Testis (tissue), 3 donors: ENCODE measurements around the gene PNPLA5. TPM values are rescaled to one million over a fixed set of nuclear protein-coding genes. Genes with fewer than 3 reads are reported as not detected.
A peak's percentile ranks its signal among the peaks of the same experiment; 100 is the strongest.

Experiments
- DNase-seq: peaks from one replicate; pipeline ENCODE4 v3.0.0-alpha.2; 2019
- H3K27ac ChIP-seq, 2 donors: fragments of 200-600 bp; sonication (generic); one replicate each; pipeline ENCODE4 v1.5.1; 2019
- H3K27me3 ChIP-seq: fragments of 200-600 bp; sonication (generic); one replicate; pipeline ENCODE4 v1.5.1; 2019
- H3K36me3 ChIP-seq: fragments of 200-600 bp; sonication (generic); one replicate; pipeline ENCODE4 v1.5.1; 2017; ENCODE audit warnings: low read depth; ENCODE audit errors: missing control alignments
- H3K4me1 ChIP-seq: fragments of 200-600 bp; sonication (generic); one replicate; pipeline ENCODE4 v1.5.1; 2019
- H3K4me3 ChIP-seq, 2 donors: fragments of 200-600 bp; sonication (generic); one replicate each; pipeline ENCODE4 v1.5.1; 2017 to 2019
- H3K9me3 ChIP-seq: fragments of 200-600 bp; sonication (generic); one replicate; pipeline ENCODE4 v1.5.1; 2017
- CTCF ChIP-seq, 3 experiments: fragments of 450-650 bp in 2 of 3; fragments of 200-600 bp in 1 of 3; sonication (generic) in 1 of 3; IDR thresholded peaks; one replicate each; pipeline ENCODE4 v1.5.1; 2016 to 2019; ENCODE audit warnings: antibody characterized with exemption in 3 of 3, mild to moderate bottlenecking in 2 of 3, moderate library complexity in 1 of 3
- POLR2A ChIP-seq: fragments of 450-650 bp; IDR thresholded peaks from one replicate; pipeline ENCODE4 v1.6.1; 2017; ENCODE audit warnings: antibody characterized with exemption, mild to moderate bottlenecking, moderate library complexity
- WGBS, 2 donors: methylation state at CpG; one replicate each; pipeline ENCODE4 v1.1.5; 2018; 5-methylcytosine and 5-hydroxymethylcytosine counted together
- intact Hi-C: fragments of 100-400 bp; cut with DNase I; formaldehyde crosslinking; loops from one replicate; pipeline ENCODE4 v1.15.1; 2023; ENCODE audit warnings: low total_unique reads
- polyA plus RNA-seq: library from polyadenylated mRNA; stranded (reverse); fragments of 350-450 nt; fragmentation: Illumina TruSeq; extraction: RNeasy Lipid Tissue Mini Kit (QIAGEN cat#74804); gene quantifications from one replicate; pipeline ENCODE4 v1.2.3, GENCODE V29; 2014; ENCODE audit warnings: low read depth, low replicate concordance; ENCODE audit not compliant: insufficient read depth
- total RNA-seq, 2 donors: library from RNA; depleted of rRNA; stranded (reverse); fragments of >200 nt; gene quantifications; one replicate each; pipeline ENCODE4 v1.2.3, GENCODE V29; 2016

PNPLA5 gene
- total and polyA plus RNA-seq, 3 donors from 2014 or later, result not detected

GRCh38 chr22:43923191-43923590 is 31.4 kb upstream of the PNPLA5 start:
- Histone ChIP-seq H3K27ac (no peak overlapping the region), H3K9me3 (no peaks in the 10 kb centered on the region), H3K27me3 (no peaks in the 10 kb centered on the region), H3K4me3 (peak overlapping the region; percentile 44 to 74), H3K36me3 (no peaks in the 10 kb centered on the region), H3K4me1 (peaks cover 6% of the 10 kb centered on the region)
- TF ChIP-seq CTCF (IDR thresholded peaks at IDR 0.05) (no peak), POLR2A (no peak)
- DNase-seq, result no peak
- intact Hi-C loops, result no loop called here
- WGBS, 2 donors, result 0% methylated on average over 9 to 12 of the region's 13 CpGs

- Histone ChIP-seq H3K4me1 (peaks cover 6% of the 10 kb centered on the region), H3K9me3 (no peaks in the 10 kb centered on the region), H3K36me3 (no peaks in the 10 kb centered on the region), H3K27ac (no peak overlapping the region), H3K4me3 (no peak overlapping the region), H3K27me3 (no peaks in the 10 kb centered on the region)
- no peak for DNase-seq
- TF ChIP-seq CTCF (IDR thresholded peaks at IDR 0.05), result no peak
- TF ChIP-seq POLR2A, result no peak
- WGBS, 2 donors, result 77 to 87% methylated on average over 2 to 3 of the region's 3 CpGs
- intact Hi-C loops, result no loop called here
These were observed 30.3 kb upstream of the PNPLA5 start for GRCh38 chr22:43922123-43922522.

- no peak overlapping the region for H3K27ac ChIP-seq
- TF ChIP-seq CTCF (IDR thresholded peaks at IDR 0.05) (no peak), POLR2A (no peak)
- H3K9me3 ChIP-seq, result no peaks in the 10 kb centered on the region
- H3K27me3 ChIP-seq, result no peaks in the 10 kb centered on the region
- WGBS, 2 donors, result 60 to 88% methylated on average over 1 to 3 of the region's 4 CpGs
- no peak overlapping the region for H3K4me3 ChIP-seq
- intact Hi-C loops, result no loop called here
- DNase-seq, result no peak
- H3K36me3 ChIP-seq, result no peaks in the 10 kb centered on the region
- H3K4me1 ChIP-seq, result peaks cover 6% of the 10 kb centered on the region
These were observed 29.6 kb upstream of the PNPLA5 start for GRCh38 chr22:43921370-43921769.

- Histone ChIP-seq H3K9me3 (no peaks in the 10 kb centered on the region), H3K4me3 (no peak overlapping the region), H3K4me1 (peaks cover 5% of the 10 kb centered on the region), H3K27ac (no peak overlapping the region), H3K36me3 (no peaks in the 10 kb centered on the region), H3K27me3 (no peaks in the 10 kb centered on the region)
- TF ChIP-seq POLR2A (no peak), CTCF (IDR thresholded peaks at IDR 0.05) (no peak)
- 87 to 88% methylated on average over 15 to 16 of the region's 16 CpGs for WGBS, 2 donors
- intact Hi-C loops, result no loop called here
- no peak for DNase-seq
These were observed 27.5 kb upstream of the PNPLA5 start for GRCh38 chr22:43919106-43919973.

DNA sequence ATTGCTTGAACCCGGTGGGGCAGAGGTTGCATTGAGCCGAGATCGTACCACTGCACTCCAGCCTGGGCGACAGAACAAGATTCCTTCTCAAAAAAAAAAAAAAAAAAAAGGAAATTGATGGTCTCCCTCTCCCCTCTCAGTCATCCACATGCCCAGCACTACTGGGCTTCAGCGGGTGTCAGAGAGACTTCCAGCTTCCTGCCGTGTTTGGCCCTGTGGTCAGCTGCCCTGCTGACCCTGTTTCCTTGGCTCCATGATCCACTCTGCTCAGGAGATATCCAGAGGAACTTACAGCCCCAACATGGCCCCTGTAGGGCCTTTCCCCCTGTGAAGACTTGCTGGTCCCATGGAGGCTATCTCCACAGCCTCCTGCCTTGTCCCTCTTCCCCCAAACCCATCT is 25.7 kb upstream of the PNPLA5 start:
- no peaks in the 10 kb centered on the region for H3K4me1 ChIP-seq
- DNase-seq, result no peak
- intact Hi-C loops, result no loop called here
- 89 to 90% methylated on average over 6 of the region's 6 CpGs for WGBS, 2 donors
- TF ChIP-seq CTCF (IDR thresholded peaks at IDR 0.05), result no peak
- TF ChIP-seq POLR2A, result no peak
- no peaks in the 10 kb centered on the region for H3K36me3 ChIP-seq
- no peaks in the 10 kb centered on the region for H3K9me3 ChIP-seq
- H3K4me3 ChIP-seq, result no peak overlapping the region
- no peaks in the 10 kb centered on the region for H3K27me3 ChIP-seq
- H3K27ac ChIP-seq, result no peak overlapping the region
